Neural cell (in vitro differentiated cells): ENCODE results near the gene SH3TC1. TPM values are rescaled to one million over a fixed set of nuclear protein-coding genes. Genes with fewer than 3 reads are reported as not detected.

Source experiments
- H2AFZ ChIP-seq: fragments of 200-600, 300-800 bp; sonication (generic), shearing (Covaris generic); 2 replicates; pipeline ENCODE4 v1.6.0; 2014; ENCODE audit warnings: low read depth, mild to moderate bottlenecking, antibody characterized with exemption, low read length, moderate library complexity
- H3F3A ChIP-seq: fragments of 200-600 bp; shearing (Covaris generic); 2 replicates; pipeline ENCODE4 v1.6.1; 2016; ENCODE audit warnings: mild to moderate bottlenecking, moderate library complexity, mixed read lengths, antibody characterized with exemption, low read length; ENCODE audit not compliant: insufficient read depth, poor library complexity, severe bottlenecking
- H3K27ac ChIP-seq: fragments of 200-600, 300-800 bp; sonication (generic), shearing (Covaris generic); 2 replicates; pipeline ENCODE4 v1.5.1; 2014; ENCODE audit warnings: mild to moderate bottlenecking, low read length, moderate library complexity
- H3K27me3 ChIP-seq: fragments of 300-800, 200-600 bp; sonication (generic), shearing (Covaris generic); 2 replicates; pipeline ENCODE4 v1.6.0; 2014; ENCODE audit warnings: mild to moderate bottlenecking, low read depth, low read length, moderate library complexity; ENCODE audit not compliant: insufficient read depth
- H3K36me3 ChIP-seq: fragments of 300-800, 200-600 bp; sonication (generic), shearing (Covaris generic); 2 replicates; pipeline ENCODE4 v1.5.1; 2014; ENCODE audit warnings: mild to moderate bottlenecking, antibody characterized with exemption, low read length, moderate library complexity; ENCODE audit not compliant: insufficient read depth
- H3K4me2 ChIP-seq: fragments of 300-800, 200-600 bp; sonication (generic), shearing (Covaris generic); 2 replicates; pipeline ENCODE4 v1.6.0; 2014; ENCODE audit warnings: mild to moderate bottlenecking, low read length
- H3K4me3 ChIP-seq: fragments of 300-800, 200-600 bp; sonication (generic), shearing (Covaris generic); 2 replicates; pipeline ENCODE4 v1.5.1; 2014; ENCODE audit warnings: mild to moderate bottlenecking, low read length, moderate library complexity
- H3K79me2 ChIP-seq: fragments of 200-600 bp; shearing (Covaris generic); replicated peaks from 2 replicates; pipeline ENCODE4 v1.6.0; 2014; ENCODE audit warnings: mild to moderate bottlenecking, low read length, moderate library complexity; ENCODE audit not compliant: insufficient read depth
- H3K9ac ChIP-seq: fragments of 300-800, 200-600 bp; sonication (generic), shearing (Covaris generic); 2 replicates; pipeline ENCODE4 v1.6.1; 2016; ENCODE audit warnings: mild to moderate bottlenecking, low read length, mixed read lengths
- H3K9me2 ChIP-seq: fragments of 200-600 bp; shearing (Covaris generic); 2 replicates; pipeline ENCODE4 v1.6.1; 2016; ENCODE audit warnings: mild to moderate bottlenecking, low read length, mixed read lengths; ENCODE audit not compliant: insufficient read depth
- H3K9me3 ChIP-seq: fragments of 200-600, 300-800 bp; sonication (generic), shearing (Covaris generic); 2 replicates; pipeline ENCODE4 v1.6.1; 2016; ENCODE audit warnings: mild to moderate bottlenecking, mixed run types, low read length, moderate library complexity, mixed read lengths
- H4K20me1 ChIP-seq: fragments of 200-600 bp; shearing (Covaris generic); 2 replicates; pipeline ENCODE4 v1.6.1; 2016; ENCODE audit warnings: mild to moderate bottlenecking, mixed run types; ENCODE audit not compliant: insufficient read depth
- CTCF ChIP-seq: fragments of 450-650 bp; IDR thresholded peaks from 2 replicates; pipeline ENCODE4 v1.5.1; 2014; ENCODE audit warnings: antibody characterized with exemption, mild to moderate bottlenecking, moderate library complexity; ENCODE audit not compliant: poor library complexity, severe bottlenecking
- EP300 ChIP-seq: fragments of 450-650 bp; conservative IDR thresholded peaks from 2 replicates; pipeline ENCODE4 v1.6.1; 2014; ENCODE audit warnings: antibody characterized with exemption, mild to moderate bottlenecking, moderate library complexity; ENCODE audit not compliant: poor library complexity, severe bottlenecking
- EZH2 ChIP-seq: fragments of 200-600, 300-800 bp; shearing (Covaris generic), sonication (generic); IDR thresholded peaks from 2 replicates; pipeline ENCODE4 v1.6.1; 2014; ENCODE audit warnings: antibody characterized with exemption, low read length, borderline replicate concordance, mild to moderate bottlenecking; ENCODE audit not compliant: insufficient read depth, poor library complexity, severe bottlenecking
- MXI1 ChIP-seq: fragments of 450-650 bp; conservative IDR thresholded peaks from 2 replicates; pipeline ENCODE4 v1.6.1; 2014; ENCODE audit warnings: antibody characterized with exemption, mild to moderate bottlenecking; ENCODE audit not compliant: poor library complexity, severe bottlenecking
- POLR2AphosphoS5 ChIP-seq: IDR thresholded peaks from 2 replicates; pipeline ENCODE4 v1.6.1; 2012
- RAD21 ChIP-seq: fragments of 450-650 bp; conservative IDR thresholded peaks from 2 replicates; pipeline ENCODE4 v1.6.1; 2014; ENCODE audit warnings: antibody characterized with exemption, mild to moderate bottlenecking, moderate library complexity
- REST ChIP-seq: IDR thresholded peaks from 2 replicates; pipeline ENCODE4 v1.6.1; 2012; ENCODE audit warnings: borderline replicate concordance
- SMC3 ChIP-seq: fragments of 450-650 bp; conservative IDR thresholded peaks from 2 replicates; pipeline ENCODE4 v1.6.1; 2014; ENCODE audit warnings: antibody characterized with exemption, mild to moderate bottlenecking, moderate library complexity; ENCODE audit not compliant: poor library complexity
- TAF1 ChIP-seq: IDR thresholded peaks from 2 replicates; pipeline ENCODE4 v1.6.1; 2012; ENCODE audit warnings: low read depth
- polyA plus RNA-seq: library from polyadenylated mRNA; depleted of rRNA; stranded (reverse); fragments of >200 nt; gene quantifications from 2 replicates; pipeline ENCODE4 v1.2.3, GENCODE V29; 2014

The SH3TC1 gene
- polyA plus RNA-seq, 1 donor from 2014 or later, result not detected

DNA sequence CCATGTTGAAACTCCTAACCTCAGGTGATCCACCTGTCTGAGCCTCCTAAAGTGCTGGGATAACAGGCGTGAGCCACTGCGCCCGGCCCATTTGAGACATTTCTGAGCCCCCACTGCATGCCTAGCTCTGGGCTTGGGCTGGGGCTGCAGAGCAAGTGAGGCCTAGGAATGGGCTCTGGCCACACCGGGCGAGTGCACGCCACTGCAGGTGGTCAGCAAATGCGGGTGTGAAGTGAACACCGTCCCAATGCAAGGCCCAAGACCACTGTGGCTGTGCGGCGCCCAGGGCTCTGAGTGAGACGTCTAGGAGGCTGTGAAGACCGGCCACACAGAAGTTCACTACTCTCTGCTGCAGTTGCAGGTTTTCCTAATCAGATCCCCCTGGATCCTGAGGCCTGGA is 9.5 kb downstream of the SH3TC1 start:
- no peaks in the 10 kb centered on the region for H3K9me3 ChIP-seq
- no peaks in the 10 kb centered on the region for H3F3A ChIP-seq
- no peaks in the 10 kb centered on the region for H3K27me3 ChIP-seq
- no peak overlapping the region for H2AFZ ChIP-seq
- H3K4me3 ChIP-seq, result no peak overlapping the region
- no peaks in the 10 kb centered on the region for H4K20me1 ChIP-seq
- H3K9ac ChIP-seq, result no peak overlapping the region
- no peaks in the 10 kb centered on the region for H3K9me2 ChIP-seq
- no peak overlapping the region for H3K27ac ChIP-seq
- H3K79me2 ChIP-seq, result no peaks in the 10 kb centered on the region
- H3K36me3 ChIP-seq, result no peaks in the 10 kb centered on the region
- no peak overlapping the region for H3K4me2 ChIP-seq
- no peak for TF ChIP-seq POLR2AphosphoS5
- TF ChIP-seq REST, result no peak
- no peak for TF ChIP-seq TAF1
- no peak for TF ChIP-seq EP300
- no peak for TF ChIP-seq EZH2
- no peak for TF ChIP-seq MXI1
- TF ChIP-seq CTCF, result no peak
- no peak for TF ChIP-seq RAD21
- no peak for TF ChIP-seq SMC3

- H3K4me2 ChIP-seq, result no peak overlapping the region
- no peaks in the 10 kb centered on the region for H3K79me2 ChIP-seq
- no peak overlapping the region for H3K9ac ChIP-seq
- H3K27me3 ChIP-seq, result no peaks in the 10 kb centered on the region
- TF ChIP-seq TAF1 (no peak), CTCF (no peak), EP300 (no peak), POLR2AphosphoS5 (no peak), RAD21 (no peak), REST (no peak)
- no peaks in the 10 kb centered on the region for H4K20me1 ChIP-seq
- no peaks in the 10 kb centered on the region for H3K9me3 ChIP-seq
- no peak overlapping the region for H3K27ac ChIP-seq
- no peaks in the 10 kb centered on the region for H3K9me2 ChIP-seq
- no peak overlapping the region for H3K4me3 ChIP-seq
- H3K36me3 ChIP-seq, result no peaks in the 10 kb centered on the region
- H3F3A ChIP-seq, result no peaks in the 10 kb centered on the region
- H2AFZ ChIP-seq, result no peak overlapping the region
These were observed 10.2 kb downstream of the SH3TC1 start for GRCh38 chr4:8209181-8209874.
